SK-N-DZ (cell line): Measurements from ENCODE around the gene IL1RAPL2.

ENCODE experiments used
- DNase-seq: peaks from one replicate; pipeline ENCODE4 v3.0.0-alpha.2; 2015; ENCODE audit warnings: low spot score

The IL1RAPL2 gene

DNA sequence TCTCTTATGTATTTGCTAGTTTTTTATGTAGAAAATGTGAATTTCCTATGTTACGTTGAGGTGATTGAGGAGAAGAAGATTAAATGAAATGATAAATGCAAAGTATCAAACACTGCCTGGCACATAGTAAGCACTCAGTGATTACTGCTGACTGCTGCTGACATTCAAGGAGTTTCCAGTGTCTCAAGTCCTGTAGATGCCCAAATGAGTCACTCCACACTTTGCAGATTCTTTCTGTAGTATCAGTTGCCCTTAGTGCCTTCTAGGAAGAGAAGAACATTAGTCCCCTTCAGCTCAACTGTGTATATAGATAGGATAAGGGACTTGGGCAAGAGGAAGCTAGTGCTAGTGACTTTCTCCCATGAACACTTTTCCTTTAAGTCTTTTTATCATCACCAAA, 895.0 kb downstream of the IL1RAPL2 start:
- DNase-seq = no peak

DNA sequence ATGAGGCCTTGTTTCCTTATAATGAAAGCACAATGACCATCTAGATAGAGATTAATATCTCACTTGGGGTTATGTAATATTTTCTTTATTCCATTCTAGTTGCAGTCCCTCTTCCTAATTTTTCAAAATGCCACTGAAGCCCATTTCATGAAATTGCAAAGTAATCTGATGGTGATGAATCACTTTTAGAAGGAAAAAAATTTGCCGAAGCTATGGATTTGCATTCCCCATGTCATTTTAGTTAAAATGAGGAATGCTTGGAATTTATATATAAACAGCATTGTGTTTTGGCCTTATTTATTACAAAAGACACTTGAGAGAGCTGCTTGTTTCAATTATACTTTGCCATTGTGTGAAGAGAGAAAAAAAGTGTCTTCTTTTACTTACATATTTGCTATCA, 896.2 kb downstream of the IL1RAPL2 start:
- no peak for DNase-seq

DNA sequence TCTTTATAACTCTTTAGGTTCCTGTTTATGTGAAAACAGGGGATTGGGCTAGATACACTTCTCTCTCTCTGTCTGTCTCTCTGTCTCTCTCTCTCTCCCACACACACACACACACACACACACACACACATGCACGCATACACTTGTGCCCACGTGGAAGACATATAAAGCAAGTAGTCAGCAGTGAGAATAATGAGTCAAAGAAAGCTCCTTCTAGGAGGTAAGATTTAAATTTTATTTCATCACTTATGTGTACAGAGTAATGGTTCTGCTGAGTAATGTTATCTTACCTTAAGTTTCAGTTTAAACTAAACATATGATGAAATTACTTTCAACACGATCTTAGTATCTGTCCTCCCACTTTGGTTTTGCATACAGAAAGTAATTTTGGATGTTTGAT, 897.5 kb downstream of the IL1RAPL2 start:
- DNase-seq = no peak

DNA sequence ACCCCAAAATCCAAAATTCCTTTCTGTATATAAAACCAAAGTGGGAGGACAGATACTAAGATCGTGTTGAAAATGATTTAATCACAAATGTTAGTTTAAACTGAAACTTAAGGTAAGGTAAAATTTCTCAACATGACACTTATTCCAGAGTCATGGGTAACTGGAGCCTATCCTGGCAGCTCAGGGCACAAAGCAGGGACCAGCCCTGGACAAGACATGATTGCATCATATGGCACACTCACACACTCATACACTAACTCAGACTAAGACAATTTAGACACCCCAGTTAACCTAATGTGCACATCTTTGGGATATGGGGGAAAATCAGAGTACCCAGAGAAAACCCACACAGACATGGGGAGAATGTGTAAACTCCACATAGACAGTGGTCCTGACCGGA, 898.6 kb downstream of the IL1RAPL2 start:
- no peak for DNase-seq

DNA sequence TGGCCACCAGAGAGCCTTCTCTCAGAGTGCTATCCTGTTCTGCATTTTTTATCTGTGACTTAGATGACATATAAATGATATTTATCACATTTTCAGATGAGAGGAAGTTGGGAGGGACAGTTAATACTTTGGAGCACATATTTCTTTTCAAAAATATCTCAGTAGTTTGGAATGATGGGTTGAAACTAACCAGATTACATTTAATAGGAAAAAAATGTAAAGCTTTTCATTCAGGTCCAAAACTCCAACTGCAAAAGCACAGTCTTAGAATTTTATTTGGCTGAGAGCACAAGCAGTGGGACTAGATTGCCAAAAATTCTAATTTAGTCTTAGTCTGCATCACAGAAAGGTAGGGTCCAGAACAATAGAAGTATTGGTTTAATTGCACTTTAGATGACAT, 902.7 kb downstream of the IL1RAPL2 start:
- DNase-seq = no peak

DNA sequence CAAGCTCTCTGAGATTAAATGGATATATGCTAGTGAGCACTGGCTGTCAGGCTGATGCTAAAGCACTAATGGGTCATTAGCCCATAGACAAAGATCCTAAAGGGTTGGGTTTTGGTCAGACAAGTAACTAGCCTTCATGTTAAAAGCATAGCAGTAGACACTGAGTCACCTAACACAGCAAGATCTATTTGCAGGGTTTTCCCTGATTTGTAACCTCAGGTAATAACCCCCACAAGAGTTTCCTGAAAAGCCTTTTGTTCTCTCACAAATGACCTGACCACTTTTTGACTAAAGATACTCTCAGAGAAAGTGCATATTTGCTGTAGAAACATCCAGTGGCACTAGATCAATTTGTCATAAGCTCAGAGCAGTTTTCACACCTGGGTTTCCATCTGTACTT, 905.6 kb downstream of the IL1RAPL2 start:
- no peak for DNase-seq

DNA sequence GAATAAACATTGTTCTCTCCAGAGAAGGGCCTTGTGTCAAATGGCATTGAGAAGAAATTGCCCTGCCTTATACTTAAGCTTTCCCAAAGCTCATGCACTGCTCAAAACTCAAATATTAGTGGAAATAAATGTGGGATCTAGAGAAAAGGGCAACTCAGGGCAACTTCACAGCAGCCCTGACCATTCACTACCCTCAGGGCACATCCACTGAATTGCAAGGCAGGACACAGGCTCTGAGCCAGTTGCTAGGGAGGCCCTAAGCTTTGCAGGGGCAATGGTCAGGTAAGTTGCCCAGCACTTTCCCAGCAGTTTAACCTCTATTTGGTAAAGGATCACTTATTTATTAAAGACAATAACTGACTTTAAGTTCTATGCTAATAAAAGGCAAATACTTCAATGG, 909.8 kb downstream of the IL1RAPL2 start:
- no peak for DNase-seq

DNA sequence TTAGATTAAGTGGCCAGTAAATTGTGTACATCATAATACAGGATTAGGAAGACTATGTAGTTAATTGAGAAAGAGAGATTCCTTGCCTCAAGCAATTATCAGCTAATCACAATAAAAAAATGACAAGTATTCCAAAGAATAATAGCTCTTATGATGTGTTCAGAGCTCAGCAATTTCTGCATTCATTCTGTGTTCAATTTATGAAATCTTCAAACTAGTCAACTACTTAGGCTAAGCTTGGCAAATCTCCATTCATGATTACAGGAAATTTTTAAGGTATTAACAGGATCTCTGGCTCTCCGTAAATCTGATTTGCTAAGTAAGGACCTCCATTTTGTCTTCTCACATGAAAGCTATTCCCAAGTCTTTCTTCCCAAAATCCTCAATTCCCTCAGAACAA, 911.4 kb downstream of the IL1RAPL2 start:
- DNase-seq = no peak

DNA sequence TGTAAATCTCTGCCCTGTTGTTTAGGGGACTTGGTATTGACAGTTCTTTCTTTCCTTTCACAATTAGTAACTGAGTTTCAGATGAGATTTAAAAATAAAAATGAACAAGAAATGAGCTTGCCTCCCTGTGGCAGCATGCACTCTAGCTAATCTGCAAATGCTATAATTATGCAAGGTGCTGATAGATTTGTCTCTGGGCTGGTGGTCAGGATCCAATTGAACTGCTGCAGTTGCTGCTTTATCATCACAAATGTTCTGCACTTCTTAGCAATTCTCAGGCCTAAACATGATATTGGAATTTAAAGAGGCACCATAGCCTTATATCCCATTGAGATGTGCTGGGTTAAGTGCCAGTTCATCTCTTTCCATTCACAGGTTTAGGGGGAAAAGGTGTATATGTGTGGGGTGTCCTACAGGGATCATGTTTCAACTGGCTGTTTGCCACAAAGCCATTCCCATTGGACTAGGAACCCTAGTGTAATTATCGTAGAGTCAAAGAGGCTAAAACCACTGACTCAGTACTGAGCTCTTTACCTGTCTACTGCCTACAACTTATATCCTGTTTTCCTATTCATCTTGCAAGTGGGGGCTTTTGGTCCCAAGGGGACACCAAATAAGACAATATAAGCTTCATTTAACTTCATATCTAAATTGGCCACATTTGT, 914.8 kb downstream of the IL1RAPL2 start:
- DNase-seq = no peak

DNA sequence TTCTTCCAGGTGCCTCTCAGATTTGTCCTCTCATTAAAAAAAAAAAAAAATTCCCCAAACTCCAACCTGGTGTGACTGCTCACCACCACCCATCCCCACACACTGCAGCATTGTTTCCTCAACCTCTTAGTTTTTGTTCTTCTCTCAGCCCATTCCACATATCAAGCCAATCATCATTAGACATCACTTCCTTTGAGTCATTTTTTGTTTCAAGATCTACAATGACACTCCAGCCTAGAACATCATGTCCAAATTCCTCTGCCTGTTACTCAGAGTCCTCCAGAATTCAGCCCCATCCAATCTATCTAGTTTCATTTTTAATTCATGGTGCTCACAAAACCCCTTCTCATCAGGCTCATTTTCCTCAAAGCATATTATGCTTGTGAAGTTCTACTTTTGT, 917.0 kb downstream of the IL1RAPL2 start:
- no peak for DNase-seq

DNA sequence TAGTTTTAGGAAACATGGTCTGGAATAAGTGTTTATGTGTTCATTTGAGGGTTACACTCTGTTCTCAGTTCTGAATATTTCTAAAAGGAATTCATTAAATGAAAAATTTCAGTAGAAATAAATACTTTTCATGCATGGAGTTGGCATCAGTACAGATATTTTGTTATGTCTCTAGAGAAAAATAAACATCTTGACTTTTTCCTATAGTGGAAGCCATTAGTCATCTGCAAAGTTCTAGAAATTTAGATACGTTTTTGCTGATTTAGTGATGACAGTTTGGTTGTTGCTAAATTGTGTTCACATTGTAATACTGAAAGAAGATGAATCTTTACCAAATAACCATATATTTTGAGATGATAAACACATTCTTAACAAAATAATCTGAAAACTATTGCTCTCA, 922.7 kb downstream of the IL1RAPL2 start:
- DNase-seq = no peak

DNA sequence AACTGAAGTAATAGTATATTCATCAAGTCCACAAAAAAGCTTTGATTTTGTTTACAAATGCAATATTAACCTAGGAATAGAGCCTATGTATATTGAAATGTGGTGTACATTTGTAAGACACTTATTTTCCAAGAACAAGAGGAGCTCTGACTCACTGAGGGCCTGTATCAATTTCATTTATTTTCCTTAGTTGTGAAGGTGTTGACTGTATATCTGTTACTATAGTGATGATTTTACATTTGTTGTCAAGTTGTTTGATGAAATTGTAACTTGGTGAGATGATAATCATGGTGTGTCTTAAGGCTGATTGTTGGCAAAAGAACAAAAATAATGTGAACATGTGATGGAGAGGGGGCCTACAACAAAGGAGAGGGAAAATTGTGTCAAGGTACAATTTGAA, 929.4 kb downstream of the IL1RAPL2 start:
- DNase-seq = no peak

DNA sequence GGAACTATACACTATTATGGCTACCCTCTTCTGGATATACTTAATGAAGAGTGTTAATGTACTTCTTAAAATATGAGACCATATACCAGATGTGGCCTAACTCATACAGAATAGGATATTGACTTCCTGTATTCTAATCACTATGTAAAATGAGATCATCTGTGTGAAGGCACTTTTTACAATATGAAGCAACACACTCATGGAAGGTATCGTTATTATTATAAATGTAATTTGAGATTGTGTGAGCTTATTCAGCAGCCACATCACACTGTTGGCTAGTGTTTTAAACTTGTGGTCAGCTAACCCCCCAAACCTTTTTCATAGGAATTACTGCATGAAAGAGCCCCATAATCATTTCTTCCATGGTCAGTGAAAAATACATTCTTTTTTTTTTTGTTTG, 936.3 kb downstream of the IL1RAPL2 start:
- DNase-seq = no peak

DNA sequence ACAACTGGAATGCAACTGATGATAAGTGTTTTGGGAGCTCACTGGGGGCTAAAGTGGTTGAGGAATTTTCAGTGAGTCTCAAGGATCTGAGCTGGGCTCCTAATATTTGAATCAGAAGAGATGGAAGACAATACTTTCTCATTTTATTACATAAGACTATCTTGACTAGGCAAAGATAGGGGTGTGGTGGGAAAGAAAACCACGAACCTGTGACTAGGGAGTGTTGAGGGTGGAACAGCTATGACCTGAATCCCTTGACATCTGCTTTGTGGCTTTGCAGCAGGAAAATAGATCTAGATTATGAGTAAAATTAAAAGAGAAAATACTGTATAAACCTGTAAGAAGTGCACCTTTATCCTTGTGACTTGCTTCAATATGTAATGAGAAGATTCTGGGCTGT, 949.6 kb downstream of the IL1RAPL2 start:
- no peak for DNase-seq

DNA sequence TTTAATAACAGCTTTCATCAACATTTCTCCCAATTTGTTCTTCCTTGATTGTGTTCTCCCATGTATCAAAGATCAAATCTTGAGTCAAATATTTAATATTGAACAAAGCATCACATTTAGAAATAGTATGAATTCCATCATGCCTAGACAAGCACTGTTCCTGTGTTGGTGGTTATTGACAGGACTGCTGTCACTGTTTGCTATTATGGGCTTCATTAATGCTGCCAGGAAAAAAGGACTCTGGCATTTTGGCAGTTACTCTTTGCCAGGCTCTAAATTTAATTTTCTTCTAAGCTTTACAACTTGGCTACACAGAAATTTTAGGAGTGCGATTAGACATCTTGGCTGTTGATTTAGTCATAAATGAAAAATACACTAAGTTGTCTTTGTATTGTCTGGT, 960.4 kb downstream of the IL1RAPL2 start:
- DNase-seq = no peak

DNA sequence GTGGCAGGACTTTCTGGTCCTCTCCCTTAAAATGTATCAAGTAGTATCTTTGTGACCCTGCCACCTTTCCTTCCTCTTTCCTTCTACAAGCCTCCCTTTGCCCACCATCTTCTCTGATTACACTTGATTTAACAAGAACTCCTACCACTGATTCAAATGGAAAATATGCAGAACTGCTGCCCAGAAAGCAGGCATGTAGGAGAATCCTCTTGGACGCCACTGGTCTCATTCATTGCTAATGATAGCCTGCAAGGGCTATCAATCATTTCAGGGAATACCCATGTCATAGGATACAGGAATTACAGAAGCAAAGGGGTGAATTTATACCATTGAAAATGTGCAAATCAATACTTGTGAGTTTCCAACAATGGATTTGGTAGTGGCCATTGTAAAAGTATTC, 961.8 kb downstream of the IL1RAPL2 start:
- DNase-seq = no peak

DNA sequence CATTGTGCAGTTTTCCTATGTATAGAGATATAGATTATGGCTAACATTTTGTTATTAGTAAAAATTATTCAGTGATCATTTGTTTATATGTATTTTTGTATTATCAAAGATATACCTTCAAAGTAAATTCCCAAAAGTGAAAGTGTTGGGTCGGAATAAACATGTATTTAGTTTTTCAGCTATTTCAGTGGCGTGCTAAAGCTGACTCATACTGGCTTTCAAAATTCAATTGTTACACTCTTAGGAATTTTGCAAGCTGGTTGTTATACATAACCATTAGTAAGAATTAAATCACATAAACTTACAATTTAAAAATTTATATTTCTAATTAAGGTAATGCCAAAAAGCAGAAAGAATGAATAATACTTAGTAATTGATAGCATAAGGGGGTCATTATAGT, 968.0 kb downstream of the IL1RAPL2 start:
- DNase-seq = no peak

DNA sequence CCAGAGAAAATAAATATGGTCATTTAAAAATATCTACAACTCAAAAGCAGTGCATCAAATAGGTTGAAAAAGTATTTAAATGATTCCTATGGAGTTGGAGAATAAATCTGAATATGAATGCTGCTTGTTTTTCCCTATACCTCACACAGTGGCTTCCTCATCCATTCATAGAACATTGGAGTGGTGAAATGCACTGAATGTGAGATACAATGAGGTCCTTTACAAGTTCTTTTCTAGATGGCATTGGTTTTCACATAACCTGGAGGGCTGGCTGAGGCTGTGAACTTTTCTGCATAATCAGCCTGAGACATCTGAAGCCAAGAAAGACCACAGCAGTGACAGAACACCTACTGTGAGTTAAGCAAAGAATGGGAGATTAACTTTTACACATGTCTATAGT, 977.3 kb downstream of the IL1RAPL2 start:
- no peak for DNase-seq

DNA sequence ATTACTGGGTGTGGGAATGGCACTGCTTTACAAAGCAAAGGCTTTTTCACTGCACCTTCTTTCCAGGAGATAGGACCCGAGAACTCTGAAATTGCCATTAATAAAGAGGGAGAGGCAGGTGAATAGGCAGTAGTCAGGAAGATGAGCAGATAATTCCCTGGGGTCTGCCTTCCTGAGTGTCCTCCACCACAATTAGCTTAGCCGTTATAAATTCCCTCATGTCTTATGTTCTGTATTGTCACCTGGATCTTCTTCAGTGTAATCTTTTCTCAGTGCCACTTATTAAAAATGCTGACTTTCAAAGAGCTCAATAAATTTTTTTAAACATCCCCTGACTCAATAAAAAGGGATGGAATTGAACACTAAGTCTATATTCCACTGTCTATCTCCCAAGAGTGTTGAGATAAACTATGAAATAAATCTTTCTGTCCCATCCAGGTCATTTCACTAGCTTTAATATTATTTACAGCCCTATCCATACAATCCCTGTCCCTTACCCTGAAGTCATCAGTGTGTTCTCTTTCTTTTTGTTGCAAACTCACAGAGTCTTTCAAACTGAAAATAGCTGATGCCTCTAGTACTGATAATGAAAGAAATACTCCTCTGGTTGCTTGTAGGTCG, 984.2 kb downstream of the IL1RAPL2 start:
- DNase-seq = no peak

DNA sequence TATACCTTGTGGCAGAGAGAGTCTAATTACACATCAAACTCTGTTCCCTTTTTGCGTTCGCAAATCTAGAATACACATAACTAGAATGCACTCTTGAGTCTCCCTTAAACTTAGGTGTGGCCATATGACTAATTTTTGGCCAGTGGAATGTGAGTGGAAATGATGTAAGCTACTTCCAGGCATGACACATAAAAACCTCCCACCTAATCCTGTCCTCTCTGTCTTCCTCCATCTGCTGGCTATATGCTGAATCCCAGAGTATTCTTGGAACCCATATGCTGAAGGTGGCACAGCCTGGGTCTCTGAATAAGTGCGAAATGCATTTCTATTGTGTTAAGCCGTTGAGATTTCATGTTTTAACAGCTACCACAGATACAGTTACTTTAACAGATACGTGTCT, 986.4 kb downstream of the IL1RAPL2 start:
- DNase-seq = no peak

DNA sequence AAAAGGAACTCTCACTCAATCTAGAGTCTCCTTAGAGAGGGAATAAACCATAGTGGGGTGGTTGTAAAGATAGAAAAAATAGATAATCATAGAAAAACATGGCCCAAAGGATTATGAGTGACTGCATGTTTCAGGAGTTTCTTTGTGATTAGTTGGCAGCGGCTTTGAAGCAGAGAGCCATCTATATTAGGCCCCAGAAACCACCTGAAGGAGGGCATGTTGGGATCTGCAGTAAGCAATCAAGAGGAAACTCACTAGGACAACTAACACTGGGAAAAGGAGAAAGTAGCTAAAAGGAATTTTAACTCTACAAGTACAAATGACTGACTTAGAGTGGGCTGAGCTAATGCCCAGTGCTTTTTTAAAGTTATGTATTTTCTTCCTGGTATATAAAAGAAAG, 987.1 kb downstream of the IL1RAPL2 start:
- no peak for DNase-seq

DNA sequence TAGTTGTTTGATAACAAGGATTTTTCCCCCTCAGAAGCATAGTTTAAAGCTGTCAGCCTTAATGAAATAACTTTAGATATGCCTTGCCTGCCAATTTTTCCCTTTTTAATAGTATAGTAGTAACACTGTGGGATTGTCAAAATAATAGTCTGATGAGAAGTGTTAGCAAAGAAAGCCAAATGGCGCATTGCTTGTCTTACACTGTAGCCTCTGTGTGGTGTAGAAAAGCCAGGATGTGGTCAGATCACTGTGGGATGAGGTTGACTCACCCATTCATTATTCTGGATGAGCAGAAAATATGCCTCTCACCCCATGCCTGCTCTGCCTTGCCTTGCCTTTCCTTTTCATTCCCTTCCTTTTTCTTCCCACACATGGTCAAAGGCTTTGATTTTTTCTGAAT, 998.5 kb downstream of the IL1RAPL2 start:
- no peak for DNase-seq

DNA sequence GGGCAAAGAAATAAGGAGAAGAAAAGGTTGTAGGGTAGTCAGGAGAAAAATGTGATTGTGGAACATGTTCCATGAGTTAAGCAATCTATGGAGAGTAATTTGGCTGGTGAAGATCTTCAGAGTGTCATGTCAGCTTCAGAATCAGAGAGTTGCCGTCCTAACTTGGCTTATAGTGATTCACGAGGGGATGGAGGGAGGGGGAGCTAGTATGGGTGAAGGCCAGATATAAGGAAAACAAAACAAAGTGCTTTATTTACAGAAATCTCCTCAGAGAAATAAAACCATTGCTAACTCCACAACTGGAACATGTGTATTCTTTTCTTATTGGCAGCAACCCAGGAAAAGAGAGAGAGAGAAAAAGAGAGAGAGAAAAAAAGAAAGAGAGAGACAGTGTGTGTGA, 999.9 kb downstream of the IL1RAPL2 start:
- DNase-seq = no peak

DNA sequence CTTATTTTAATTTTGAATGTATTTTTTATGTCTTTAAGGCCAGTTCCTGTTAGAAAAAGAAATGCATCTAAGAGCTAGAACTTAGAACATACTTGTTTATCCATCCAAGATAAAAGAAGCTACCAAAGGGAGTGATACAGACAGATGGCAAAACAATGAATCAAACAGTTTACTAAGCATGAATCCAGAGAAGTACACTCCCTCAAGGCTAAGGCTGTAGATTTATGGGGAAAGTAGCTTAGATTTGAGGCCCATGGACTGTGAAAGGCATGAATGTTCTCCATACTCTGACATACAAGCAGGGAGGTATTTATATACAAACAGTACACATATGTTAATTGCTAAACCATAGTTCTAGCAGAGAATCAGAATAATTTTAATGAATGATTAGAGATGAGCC, 1001.1 kb downstream of the IL1RAPL2 start:
- DNase-seq = no peak
